Stimulated activated CD8-positive, alpha-beta memory T cell treated with anti-CD3 and anti-CD28 coated beads, Interleukin-7, amount 100 ng/mL, for 4 hours (primary cell): Measurements from ENCODE around the gene LGALSL.
A peak's percentile ranks its signal among the peaks of the same experiment; 100 is the strongest.
"Not testable (repeated sequence)": the region's sequence is repeated elsewhere in the genome, so short reads cannot be mapped to it uniquely, and the experiment has no call there.

Source experiments
- DNase-seq, 2 donors: peaks; one replicate each; pipeline ENCODE4 v3.0.0-alpha.2; 2020; ENCODE audit warnings: low read depth in 2 of 2

Gene LGALSL

GRCh38 chr2:64442801-64443429 is 11.0 kb upstream of the LGALSL start:
- no peak for DNase-seq

GRCh38 chr2:64445970-64446369 is 8.0 kb upstream of the LGALSL start:
- DNase-seq, result not testable (repeated sequence)

GRCh38 chr2:64447317-64448040 is 6.5 kb upstream of the LGALSL start:
- no peak for DNase-seq

- no peak for DNase-seq
These were observed 5.9 kb upstream of the LGALSL start for GRCh38 chr2:64448041-64448426.

- no peak for DNase-seq
These were observed 2.9 kb upstream of the LGALSL start for GRCh38 chr2:64451051-64451450.

- DNase-seq, result peak; percentile 6 to 48
These were observed 697 bp downstream of the LGALSL start for GRCh38 chr2:64454386-64455332.

GRCh38 chr2:64455545-64455944 is 1.6 kb downstream of the LGALSL start:
- DNase-seq, result no peak

GRCh38 chr2:64456293-64456692 is 2.3 kb downstream of the LGALSL start:
- no peak for DNase-seq

- no peak for DNase-seq
These were observed 3.6 kb downstream of the LGALSL start for GRCh38 chr2:64457524-64457923.

- no peak for DNase-seq
These were observed 5.6 kb downstream of the LGALSL start for GRCh38 chr2:64459575-64459974.

- DNase-seq, result no peak
These were observed 6.4 kb downstream of the LGALSL start for GRCh38 chr2:64460330-64460729.

GRCh38 chr2:64461271-64462058 is 7.5 kb downstream of the LGALSL start:
- DNase-seq, result no peak

GRCh38 chr2:64462171-64462570 is 8.2 kb downstream of the LGALSL start:
- DNase-seq, result no peak

GRCh38 chr2:64462940-64463700 is 9.2 kb downstream of the LGALSL start:
- no peak for DNase-seq

- DNase-seq, result no peak
These were observed 9.8 kb downstream of the LGALSL start for GRCh38 chr2:64463781-64464180.

GRCh38 chr2:64466478-64467085 is 12.6 kb downstream of the LGALSL start:
- no peak for DNase-seq

- no peak for DNase-seq
These were observed 13.3 kb downstream of the LGALSL start for GRCh38 chr2:64467096-64467843.

GRCh38 chr2:64469261-64469660 is 15.3 kb downstream of the LGALSL start:
- DNase-seq, result no peak

- DNase-seq, result no peak
These were observed 16.1 kb downstream of the LGALSL start for GRCh38 chr2:64470071-64470470.
